Urinary bladder (tissue), 4 donors: ENCODE results near the gene HOXC13. TPM values are rescaled to one million over a fixed set of nuclear protein-coding genes. Genes with fewer than 3 reads are reported as not detected.

Source experiments
- DNase-seq: peaks from one replicate; pipeline ENCODE4 v3.0.0-alpha.2; 2015; ENCODE audit errors: extremely low spot score
- H3K27ac ChIP-seq: one replicate; pipeline ENCODE4 v1.5.1; 2013; ENCODE audit warnings: low read depth, mild to moderate bottlenecking, moderate library complexity
- H3K36me3 ChIP-seq: one replicate; pipeline ENCODE4 v1.6.1; 2013; ENCODE audit warnings: mild to moderate bottlenecking, moderate library complexity; ENCODE audit not compliant: insufficient read depth
- H3K4me1 ChIP-seq: one replicate; pipeline ENCODE4 v1.6.1; 2013; ENCODE audit warnings: mild to moderate bottlenecking, moderate library complexity; ENCODE audit not compliant: insufficient read depth
- H3K4me3 ChIP-seq: one replicate; pipeline ENCODE4 v1.5.1; 2013; ENCODE audit warnings: low read depth, low read length
- WGBS: extraction: QIAGEN DNeasy Blood & Tissue Kit; methylation state at CpG from one replicate; pipeline ENCODE4 v1.1.7; 2013; 5-methylcytosine and 5-hydroxymethylcytosine counted together
- polyA plus RNA-seq: library from polyadenylated mRNA; stranded (reverse); fragments of 200-250 nt; gene quantifications from one replicate; pipeline ENCODE4 v1.2.3, GENCODE V29; 2013
- total RNA-seq: library from RNA; depleted of rRNA; stranded (reverse); fragments of >200 nt; gene quantifications from one replicate; pipeline ENCODE4 v1.2.3, GENCODE V29; 2014
- donor health status: healthy with polysubstance abuse.
- donor health status: healthy.

Gene HOXC13, protein sequence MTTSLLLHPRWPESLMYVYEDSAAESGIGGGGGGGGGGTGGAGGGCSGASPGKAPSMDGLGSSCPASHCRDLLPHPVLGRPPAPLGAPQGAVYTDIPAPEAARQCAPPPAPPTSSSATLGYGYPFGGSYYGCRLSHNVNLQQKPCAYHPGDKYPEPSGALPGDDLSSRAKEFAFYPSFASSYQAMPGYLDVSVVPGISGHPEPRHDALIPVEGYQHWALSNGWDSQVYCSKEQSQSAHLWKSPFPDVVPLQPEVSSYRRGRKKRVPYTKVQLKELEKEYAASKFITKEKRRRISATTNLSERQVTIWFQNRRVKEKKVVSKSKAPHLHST
- not detected for total RNA-seq
- 0.19 TPM for polyA plus RNA-seq

GRCh38 chr12:53938326-53939140 is at the start of gene HOXC13:
Gene HOXC13, plus strand, starts transcription at chr12:53938831. Its CDS starts 76 bp downstream, at chr12:53938907.
- no peaks in the 10 kb centered on the region for H3K4me1 ChIP-seq
- DNase-seq: peak; percentile 78
- H3K27ac ChIP-seq: peak within 1 kb of the TSS; percentile 25
- H3K4me3 ChIP-seq: peak within 1 kb of the TSS; percentile 30
- WGBS: 2% methylated on average over 54 of the region's 56 CpGs
- no peaks in the 10 kb centered on the region for H3K36me3 ChIP-seq

- Histone ChIP-seq H3K27ac (no peak overlapping the region), H3K4me3 (no peak overlapping the region), H3K4me1 (no peaks in the 10 kb centered on the region), H3K36me3 (no peaks in the 10 kb centered on the region)
- no peak for DNase-seq
- 87% methylated on average over 3 of the region's 3 CpGs for WGBS
Observed at GRCh38 chr12:53890081-53890480, 48.5 kb upstream of the HOXC13 start.

DNA sequence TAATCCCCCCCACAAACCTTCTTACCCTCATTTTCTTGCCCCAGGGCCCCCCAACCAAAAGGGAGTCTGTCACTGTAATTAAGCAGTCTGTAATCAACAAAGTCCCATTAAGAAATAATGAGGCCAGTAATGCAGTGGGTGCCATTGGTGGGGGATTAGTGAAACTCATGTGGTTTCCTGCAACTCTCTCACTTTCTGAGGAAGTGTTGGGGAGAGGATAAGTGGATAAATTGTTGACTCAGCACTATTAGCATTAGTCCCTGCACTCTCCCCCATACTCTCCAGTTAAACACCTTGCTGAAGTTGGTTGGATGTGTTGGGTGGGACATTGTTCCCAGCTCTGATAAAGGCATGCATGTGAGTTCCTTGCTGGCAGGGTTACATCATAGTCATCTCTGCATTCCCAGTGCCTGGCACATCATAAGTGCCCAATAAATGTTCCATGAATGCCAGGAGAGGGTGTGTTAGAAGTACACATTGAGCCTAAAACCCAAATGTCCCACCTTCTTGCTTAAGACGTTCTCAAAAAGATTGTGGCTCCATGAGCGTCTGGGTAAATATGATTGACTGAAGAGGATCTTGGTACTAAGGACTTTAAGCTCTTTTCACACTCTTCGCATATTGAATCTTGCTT is 45.8 kb upstream of the HOXC13 start:
- 58% methylated on average over 3 of the region's 3 CpGs for WGBS
- no peak for DNase-seq
- Histone ChIP-seq H3K4me3 (no peak overlapping the region), H3K4me1 (no peaks in the 10 kb centered on the region), H3K27ac (no peak overlapping the region), H3K36me3 (no peaks in the 10 kb centered on the region)

GRCh38 chr12:53899230-53899629 is 39.4 kb upstream of the HOXC13 start:
- DNase-seq: no peak
- Histone ChIP-seq H3K27ac (no peak overlapping the region), H3K4me1 (no peaks in the 10 kb centered on the region), H3K36me3 (no peaks in the 10 kb centered on the region), H3K4me3 (no peak overlapping the region)
- WGBS: 59% methylated on average over 1 of the region's 1 CpG

GRCh38 chr12:53907103-53907502 is 31.5 kb upstream of the HOXC13 start:
- Histone ChIP-seq H3K36me3 (no peaks in the 10 kb centered on the region), H3K4me1 (no peaks in the 10 kb centered on the region), H3K27ac (no peak overlapping the region), H3K4me3 (no peak overlapping the region)
- no peak for DNase-seq
- 71% methylated on average over 3 of the region's 3 CpGs for WGBS

GRCh38 chr12:53916788-53917655 is 21.6 kb upstream of the HOXC13 start:
- H3K4me1 ChIP-seq: no peaks in the 10 kb centered on the region

DNA sequence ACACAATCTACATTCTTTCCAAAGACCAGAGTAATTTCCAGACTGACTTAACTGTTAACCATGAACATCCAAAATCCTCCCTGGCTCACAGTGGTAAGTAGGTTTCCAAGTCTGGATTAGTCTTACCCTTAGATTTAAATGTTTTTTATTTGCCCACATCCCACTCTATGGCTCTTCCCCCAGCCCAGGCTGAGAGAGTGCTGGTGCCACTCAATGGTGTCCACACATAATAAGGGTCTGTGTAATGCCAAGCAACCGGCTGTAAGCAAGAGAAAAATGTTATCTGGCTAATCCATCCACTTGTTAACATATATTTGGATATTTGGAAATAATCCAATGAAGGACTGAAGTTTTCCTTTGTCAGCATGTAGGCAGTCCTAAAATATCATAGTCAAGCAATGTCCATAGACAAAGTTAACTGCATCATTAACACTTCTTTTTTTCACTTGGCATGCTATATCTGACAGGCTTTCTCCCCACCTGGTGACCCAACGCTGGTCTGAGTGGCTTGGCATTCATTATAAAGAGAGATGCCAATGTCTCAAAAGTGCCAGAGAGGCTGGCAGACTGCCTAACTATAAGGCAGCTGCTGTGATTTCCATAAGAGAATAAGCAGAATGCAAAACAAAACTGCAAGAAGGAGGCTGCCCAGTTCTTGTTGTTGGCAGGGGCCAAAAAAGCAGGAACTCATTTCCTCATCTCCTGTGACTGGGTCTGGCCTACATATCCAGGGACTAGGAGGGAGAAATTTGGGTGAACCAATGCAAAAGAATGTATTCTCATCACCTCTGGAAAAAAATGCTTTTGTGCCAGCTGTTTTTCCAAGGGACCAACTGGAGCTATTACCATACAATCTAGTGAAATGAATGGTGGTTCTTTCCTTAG is 13.9 kb upstream of the HOXC13 start:
- Histone ChIP-seq H3K36me3 (no peaks in the 10 kb centered on the region), H3K4me3 (no peak overlapping the region), H3K4me1 (no peaks in the 10 kb centered on the region), H3K27ac (no peak overlapping the region)
- DNase-seq: no peak
- 41% methylated on average over 2 of the region's 2 CpGs for WGBS

More at GRCh38 chr12:53916788-53917655, 21.6 kb upstream of the HOXC13 start:
- no peak for DNase-seq
- Histone ChIP-seq H3K27ac (no peak overlapping the region), H3K36me3 (no peaks in the 10 kb centered on the region), H3K4me3 (no peak overlapping the region)
- 72% methylated on average over 5 of the region's 5 CpGs for WGBS

DNA sequence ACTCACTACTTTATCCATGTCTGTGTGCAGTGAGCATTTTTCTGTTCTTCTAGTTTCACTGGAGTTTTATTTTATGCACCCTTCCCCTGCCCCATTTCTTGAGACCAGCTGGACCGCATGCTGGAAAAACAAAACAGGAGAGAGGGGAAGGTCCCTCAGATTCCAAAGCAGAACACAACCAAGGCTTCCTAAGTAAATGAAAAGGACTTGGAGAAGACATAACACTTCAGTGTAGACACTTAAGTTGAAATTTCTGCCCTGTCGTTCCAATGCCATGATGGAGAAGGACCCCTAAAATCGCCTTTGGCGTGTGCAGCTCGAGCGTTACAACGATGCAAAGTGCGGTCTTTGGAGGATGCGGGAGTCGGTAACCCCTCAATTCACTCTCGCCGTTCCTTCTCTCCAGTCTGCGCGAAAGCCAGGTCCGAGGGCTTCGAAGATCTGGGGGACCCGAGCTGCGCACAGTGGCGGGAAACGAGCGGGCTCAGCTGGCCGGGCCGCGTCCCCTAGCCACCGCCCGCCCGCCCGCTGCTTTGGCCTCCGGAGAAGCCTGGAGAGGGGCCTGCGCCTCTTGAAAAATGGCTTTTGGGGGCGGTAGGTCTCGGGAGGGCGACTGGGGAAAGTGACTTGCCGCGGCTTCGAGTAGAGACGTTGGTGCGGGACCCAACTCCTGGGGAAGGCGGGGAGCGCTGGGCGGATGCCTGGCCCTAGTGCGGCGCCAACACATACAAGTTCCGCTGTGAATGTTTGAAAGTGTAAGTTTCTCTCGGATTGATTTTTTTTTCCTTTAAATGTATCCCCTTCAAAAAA is 11.2 kb upstream of the HOXC13 start:
- no peak for DNase-seq
- Histone ChIP-seq H3K4me1 (no peaks in the 10 kb centered on the region), H3K36me3 (no peaks in the 10 kb centered on the region), H3K27ac (no peak overlapping the region), H3K4me3 (no peak overlapping the region)
- WGBS: 5% methylated on average over 45 of the region's 45 CpGs

GRCh38 chr12:53928054-53928835 is 10.4 kb upstream of the HOXC13 start:
- WGBS: 5% methylated on average over 31 of the region's 31 CpGs
- Histone ChIP-seq H3K36me3 (no peaks in the 10 kb centered on the region), H3K4me1 (no peaks in the 10 kb centered on the region), H3K4me3 (no peak overlapping the region), H3K27ac (no peak overlapping the region)
- no peak for DNase-seq

DNA sequence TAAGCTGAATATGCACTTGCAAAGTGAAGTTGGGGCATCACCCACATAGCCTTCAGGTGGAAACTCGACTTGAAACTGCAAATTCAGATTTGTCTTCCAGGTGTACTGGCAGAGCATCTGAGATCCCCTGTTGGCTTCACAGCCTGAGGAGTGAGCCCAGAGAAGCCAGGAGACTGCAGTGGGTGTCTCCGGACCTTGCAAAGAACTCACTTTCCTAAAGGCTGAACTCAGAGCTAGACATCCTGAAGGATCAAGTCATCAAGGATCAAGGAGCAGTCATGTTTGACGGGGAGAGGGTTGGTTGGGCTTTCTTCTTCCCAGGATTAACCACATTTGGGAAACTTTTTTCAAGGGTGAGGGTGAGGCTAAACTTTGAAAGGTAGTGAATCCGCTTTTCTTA is 9.1 kb upstream of the HOXC13 start:
- 20% methylated on average over 4 of the region's 4 CpGs for WGBS
- Histone ChIP-seq H3K4me3 (no peak overlapping the region), H3K4me1 (no peaks in the 10 kb centered on the region), H3K27ac (no peak overlapping the region), H3K36me3 (no peaks in the 10 kb centered on the region)
- DNase-seq: no peak

DNA sequence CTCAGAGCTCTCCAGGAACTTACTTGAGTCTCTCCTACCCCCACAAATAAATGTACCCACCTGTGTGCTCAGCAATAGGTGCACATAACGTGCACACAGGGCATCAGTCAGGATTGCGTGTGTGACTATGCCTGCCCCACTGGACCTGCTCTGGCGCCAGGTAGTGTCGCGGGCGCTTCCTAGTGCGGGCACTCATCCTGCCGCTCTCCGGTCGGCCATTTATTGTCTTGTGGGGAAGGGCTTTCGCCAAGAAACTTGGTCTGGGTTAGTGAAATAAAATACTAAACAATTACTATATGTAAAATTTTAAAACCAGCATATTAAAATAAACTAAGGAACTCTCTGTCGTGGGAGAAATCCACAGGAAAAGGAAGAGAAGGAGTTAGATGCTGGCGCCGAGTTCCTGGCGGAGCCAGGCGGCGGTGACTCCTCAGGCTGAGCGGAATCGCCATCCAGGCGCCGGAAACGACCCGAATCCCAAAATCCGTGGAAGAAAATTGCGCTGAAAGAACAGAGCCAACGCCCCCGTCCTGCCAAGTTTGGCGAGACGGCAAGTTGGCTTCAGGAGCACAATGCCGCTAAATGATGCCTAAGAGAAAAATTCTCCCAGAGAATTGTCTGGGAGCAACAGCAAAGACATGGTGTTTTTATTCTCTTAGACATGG is 7.9 kb upstream of the HOXC13 start:
- no peak overlapping the region for H3K4me3 ChIP-seq
- WGBS: 5% methylated on average over 30 of the region's 30 CpGs
- H3K27ac ChIP-seq: no peak overlapping the region
- no peaks in the 10 kb centered on the region for H3K4me1 ChIP-seq
- DNase-seq: no peak
- no peaks in the 10 kb centered on the region for H3K36me3 ChIP-seq
